ENCODE results near the gene HAPLN3. TPM values are rescaled to one million over a fixed set of nuclear protein-coding genes. Genes with fewer than 3 reads are reported as not detected.
A peak's percentile ranks its signal among the peaks of the same experiment; 100 is the strongest.

HAPLN3 gene
- polyA plus RNA-seq, 1 donor from 2014 or later = 1.2 TPM

GRCh38 chr15:88918738-88919137, 23.4 kb upstream of the HAPLN3 start:
- Mint-ChIP-seq H3K36me3 (no peaks in the 10 kb centered on the region), H3K27ac (no peak overlapping the region)

GRCh38 chr15:88917760-88918159, 22.4 kb upstream of the HAPLN3 start:
- Mint-ChIP-seq H3K9me3 (peaks cover 0 to 2% (median 0%) of the 10 kb centered on the region in 3 donors), H3K27ac (no peak overlapping the region), H3K27me3 (peaks cover 32% of the 10 kb centered on the region), H3K4me3 (no peak overlapping the region), H3K36me3 (no peaks in the 10 kb centered on the region), H3K4me1 (peaks cover 4 to 11% (median 8%) of the 10 kb centered on the region in 3 donors)

More at GRCh38 chr15:88918738-88919137, 23.4 kb upstream of the HAPLN3 start:
- H3K27me3 Mint-ChIP-seq = peaks cover 32% of the 10 kb centered on the region
- H3K4me1 Mint-ChIP-seq = peaks cover under 1 to 6% (median 5%) of the 10 kb centered on the region in 3 donors
- H3K4me3 Mint-ChIP-seq = peak overlapping the region in 1 of 4 donors; percentile 82
- H3K9me3 Mint-ChIP-seq = peaks cover 0 to 2% (median 0%) of the 10 kb centered on the region in 3 donors

- H3K4me3 Mint-ChIP-seq = no peak overlapping the region
- no peak overlapping the region for H3K27ac Mint-ChIP-seq
- H3K4me1 Mint-ChIP-seq = peaks cover 9 to 19% (median 16%) of the 10 kb centered on the region in 3 donors
- H3K27me3 Mint-ChIP-seq = peaks cover 31% of the 10 kb centered on the region
- H3K9me3 Mint-ChIP-seq = peaks cover 0 to 2% (median 0%) of the 10 kb centered on the region in 3 donors
- H3K36me3 Mint-ChIP-seq = no peaks in the 10 kb centered on the region
Measured at GRCh38 chr15:88915354-88915753, 20.0 kb upstream of the HAPLN3 start.

GRCh38 chr15:88913850-88914169, 18.5 kb upstream of the HAPLN3 start:
- Mint-ChIP-seq H3K27me3 (peaks cover 22% of the 10 kb centered on the region), H3K4me1 (peaks cover 9 to 20% (median 19%) of the 10 kb centered on the region in 3 donors), H3K36me3 (no peaks in the 10 kb centered on the region), H3K27ac (peak overlapping the region; percentile 72 to 87 (median 85)), H3K4me3 (peak overlapping the region; percentile 84 to 97 (median 96)), H3K9me3 (peaks cover 0 to 2% (median 0%) of the 10 kb centered on the region in 3 donors)

GRCh38 chr15:88913017-88913849, 17.9 kb upstream of the HAPLN3 start, which contains the start of gene MFGE8:
Gene MFGE8 (minus strand): TSS chr15:88913379. CDS start chr15:88913319, 60 bp downstream.
- Mint-ChIP-seq H3K36me3 (peaks cover under 1% of the 10 kb centered on the region), H3K4me1 (peaks cover 9 to 20% (median 18%) of the 10 kb centered on the region in 3 donors), H3K27ac (peak within 1 kb of the TSS; percentile 72 to 87 (median 85)), H3K27me3 (peaks cover 17% of the 10 kb centered on the region), H3K9me3 (peaks cover 0 to 2% (median 0%) of the 10 kb centered on the region in 3 donors), H3K4me3 (peak within 1 kb of the TSS; percentile 84 to 97 (median 96))

GRCh38 chr15:88912500-88912921, 17.2 kb upstream of the HAPLN3 start:
- H3K9me3 Mint-ChIP-seq = no peaks in the 10 kb centered on the region
- peaks cover 10% of the 10 kb centered on the region for H3K27me3 Mint-ChIP-seq
- H3K4me1 Mint-ChIP-seq = peaks cover 9 to 20% (median 16%) of the 10 kb centered on the region in 3 donors
- peak overlapping the region; percentile 84 to 97 (median 96) for H3K4me3 Mint-ChIP-seq
- H3K27ac Mint-ChIP-seq = peak overlapping the region in 2 of 3 donors; percentile 10 to 72
- peaks cover 2% of the 10 kb centered on the region for H3K36me3 Mint-ChIP-seq

- Mint-ChIP-seq H3K9me3 (no peaks in the 10 kb centered on the region), H3K27me3 (peaks cover 7% of the 10 kb centered on the region), H3K36me3 (peaks cover 2% of the 10 kb centered on the region), H3K27ac (no peak overlapping the region), H3K4me1 (peaks cover 9 to 20% (median 16%) of the 10 kb centered on the region in 3 donors), H3K4me3 (peak overlapping the region; percentile 39 to 97 (median 90))
Measured at GRCh38 chr15:88911766-88912118, 16.4 kb upstream of the HAPLN3 start.

GRCh38 chr15:88909956-88910831, 14.8 kb upstream of the HAPLN3 start:
- peak overlapping the region in 2 of 4 donors; percentile 53 to 73 for H3K4me3 Mint-ChIP-seq

GRCh38 chr15:88908697-88909621, 13.6 kb upstream of the HAPLN3 start:
- H3K27ac Mint-ChIP-seq = peak overlapping the region in 1 of 3 donors; percentile 80
- no peaks in the 10 kb centered on the region for H3K9me3 Mint-ChIP-seq
- peaks cover 6% of the 10 kb centered on the region for H3K36me3 Mint-ChIP-seq
- H3K27me3 Mint-ChIP-seq = peaks cover 3% of the 10 kb centered on the region
- peak overlapping the region in 1 of 4 donors; percentile 53 for H3K4me3 Mint-ChIP-seq
- peaks cover 19 to 28% (median 22%) of the 10 kb centered on the region in 3 donors for H3K4me1 Mint-ChIP-seq

More at GRCh38 chr15:88909956-88910831, 14.8 kb upstream of the HAPLN3 start:
- peaks cover 2% of the 10 kb centered on the region for H3K36me3 Mint-ChIP-seq
- H3K27ac Mint-ChIP-seq = peak overlapping the region; percentile 8 to 86 (median 80)
- peaks cover 3% of the 10 kb centered on the region for H3K27me3 Mint-ChIP-seq
- H3K4me1 Mint-ChIP-seq = peaks cover 11 to 20% (median 16%) of the 10 kb centered on the region in 3 donors
- no peaks in the 10 kb centered on the region for H3K9me3 Mint-ChIP-seq

GRCh38 chr15:88908123-88908522, 12.8 kb upstream of the HAPLN3 start:
- Mint-ChIP-seq H3K9me3 (no peaks in the 10 kb centered on the region), H3K27me3 (peaks cover 3% of the 10 kb centered on the region), H3K27ac (no peak overlapping the region), H3K36me3 (peaks cover 6% of the 10 kb centered on the region), H3K4me3 (peak overlapping the region in 1 of 4 donors; percentile 80), H3K4me1 (peaks cover 14 to 26% (median 19%) of the 10 kb centered on the region in 3 donors)

GRCh38 chr15:88907111-88907510, 11.8 kb upstream of the HAPLN3 start:
- H3K4me1 Mint-ChIP-seq = peaks cover 14 to 25% (median 16%) of the 10 kb centered on the region in 3 donors
- no peak overlapping the region for H3K4me3 Mint-ChIP-seq
- peaks cover 2% of the 10 kb centered on the region for H3K27me3 Mint-ChIP-seq
- H3K9me3 Mint-ChIP-seq = no peaks in the 10 kb centered on the region
- peaks cover 6% of the 10 kb centered on the region for H3K36me3 Mint-ChIP-seq
- no peak overlapping the region for H3K27ac Mint-ChIP-seq

- peaks cover 9% of the 10 kb centered on the region for H3K36me3 Mint-ChIP-seq
- no peak overlapping the region for H3K4me3 Mint-ChIP-seq
- no peak overlapping the region for H3K27ac Mint-ChIP-seq
- no peaks in the 10 kb centered on the region for H3K9me3 Mint-ChIP-seq
- H3K27me3 Mint-ChIP-seq = peaks cover 1% of the 10 kb centered on the region
- peaks cover 14 to 24% (median 14%) of the 10 kb centered on the region in 3 donors for H3K4me1 Mint-ChIP-seq
Measured at GRCh38 chr15:88906551-88906950, 11.2 kb upstream of the HAPLN3 start.

- Mint-ChIP-seq H3K36me3 (peaks cover 9% of the 10 kb centered on the region), H3K4me1 (peaks cover 14 to 23% (median 14%) of the 10 kb centered on the region in 3 donors), H3K27ac (peak overlapping the region in 1 of 3 donors; percentile 51), H3K27me3 (peaks cover 1% of the 10 kb centered on the region), H3K9me3 (no peaks in the 10 kb centered on the region), H3K4me3 (peak overlapping the region in 1 of 4 donors; percentile 35)
Measured at GRCh38 chr15:88906130-88906529, 10.8 kb upstream of the HAPLN3 start.

GRCh38 chr15:88905576-88905975, 10.2 kb upstream of the HAPLN3 start:
- Mint-ChIP-seq H3K27me3 (peaks cover 1% of the 10 kb centered on the region), H3K27ac (no peak overlapping the region), H3K4me1 (peaks cover 10 to 20% (median 14%) of the 10 kb centered on the region in 3 donors)

More at GRCh38 chr15:88905576-88905975, 10.2 kb upstream of the HAPLN3 start:
- H3K36me3 Mint-ChIP-seq = peaks cover 10% of the 10 kb centered on the region
- H3K4me3 Mint-ChIP-seq = no peak overlapping the region
- no peaks in the 10 kb centered on the region for H3K9me3 Mint-ChIP-seq
